SK-N-SH treated with all-trans-retinoic acid at 6 μM for 48 hours (cell line): ENCODE measurements around the gene TSG101.

Experiments used
- ATAC-seq: fragments of 200-7000 bp; cut with Tn5 transposase; 3 replicates; pipeline ENCODE4 v1.9.1; 2020; ENCODE audit warnings: mild to moderate bottlenecking, moderate library complexity
- ARNTL ChIP-seq: fragments of 450-650 bp; formaldehyde crosslinking; IDR thresholded peaks from 2 replicates; pipeline ENCODE4 v1.5.0; 2020; ENCODE audit warnings: low read depth, mild to moderate bottlenecking, moderate library complexity, borderline replicate concordance
- BACH2 ChIP-seq: fragments of 250-450 bp; sonication (Bioruptor Pico); IDR thresholded peaks from 2 replicates; pipeline ENCODE4 v1.9.0; 2021; ENCODE audit warnings: mild to moderate bottlenecking, borderline replicate concordance
- CREB5 ChIP-seq: fragments of 250-450 bp; sonication (Bioruptor Pico); IDR thresholded peaks from 2 replicates; pipeline ENCODE4 v1.5.1; 2020; ENCODE audit warnings: low read depth, mild to moderate bottlenecking, moderate library complexity
- CSDC2 ChIP-seq: fragments of 250-450 bp; sonication (Bioruptor Pico); IDR thresholded peaks from 2 replicates; pipeline ENCODE4 v1.5.0; 2020; ENCODE audit warnings: mild to moderate bottlenecking, moderate library complexity
- CSRNP3 ChIP-seq: fragments of 250-450 bp; sonication (Bioruptor Pico); IDR thresholded peaks from 2 replicates; pipeline ENCODE4 v1.5.1; 2021; ENCODE audit warnings: mild to moderate bottlenecking, moderate library complexity
- ESRRG ChIP-seq: fragments of 250-450 bp; sonication (Bioruptor Pico); IDR thresholded peaks from 2 replicates; pipeline ENCODE4 v1.6.1; 2021; ENCODE audit warnings: mild to moderate bottlenecking
- GLIS3 ChIP-seq: fragments of 250-450 bp; sonication (Bioruptor Pico); IDR thresholded peaks from 2 replicates; pipeline ENCODE4 v1.5.0; 2020; ENCODE audit warnings: mild to moderate bottlenecking, moderate library complexity
- ISL1 ChIP-seq: fragments of 250-450 bp; sonication (Bioruptor Pico); IDR thresholded peaks from 2 replicates; pipeline ENCODE4 v2.1.2; 2022; ENCODE audit warnings: mild to moderate bottlenecking, moderate library complexity
- OSR1 ChIP-seq: fragments of 250-450 bp; sonication (Bioruptor Pico); IDR thresholded peaks from 2 replicates; pipeline ENCODE4 v1.8.0; 2022; ENCODE audit warnings: moderate library complexity, mild to moderate bottlenecking, inconsistent platforms
- PATZ1 ChIP-seq: fragments of 250-450 bp; sonication (Bioruptor Pico); IDR thresholded peaks from 2 replicates; pipeline ENCODE4 v1.8.0; 2020; ENCODE audit warnings: mild to moderate bottlenecking, moderate library complexity, borderline replicate concordance
- POU6F1 ChIP-seq: fragments of 250-450 bp; sonication (Bioruptor Pico); IDR thresholded peaks from 2 replicates; pipeline ENCODE4 v1.8.0; 2021; ENCODE audit warnings: low read depth, mild to moderate bottlenecking, moderate library complexity, borderline replicate concordance
- PPARA ChIP-seq: fragments of 250-450 bp; sonication (Bioruptor Pico); IDR thresholded peaks from 2 replicates; pipeline ENCODE4 v1.5.0; 2020; ENCODE audit warnings: mild to moderate bottlenecking, borderline replicate concordance
- RARB ChIP-seq: fragments of 250-450 bp; sonication (Bioruptor Pico); IDR thresholded peaks from 2 replicates; pipeline ENCODE4 v1.8.0; 2021; ENCODE audit warnings: mild to moderate bottlenecking, moderate library complexity
- SNAI2 ChIP-seq: fragments of 250-450 bp; sonication (Bioruptor Pico); IDR thresholded peaks from 2 replicates; pipeline ENCODE4 v1.5.0; 2020; ENCODE audit warnings: mild to moderate bottlenecking, moderate library complexity
- TCF4 ChIP-seq: fragments of 250-450 bp; sonication (Bioruptor Pico); IDR thresholded peaks from 2 replicates; pipeline ENCODE4 v1.8.0; 2021; ENCODE audit warnings: mild to moderate bottlenecking, moderate library complexity, borderline replicate concordance
- TOX ChIP-seq: fragments of 250-450 bp; sonication (Bioruptor Pico); IDR thresholded peaks from 2 replicates; pipeline ENCODE4 v1.8.0; 2021; ENCODE audit warnings: mild to moderate bottlenecking, moderate library complexity, borderline replicate concordance
- TSHZ2 ChIP-seq: fragments of 250-450 bp; sonication (Bioruptor Pico); IDR thresholded peaks from 2 replicates; pipeline ENCODE4 v1.5.0; 2020; ENCODE audit warnings: mild to moderate bottlenecking, moderate library complexity
- ZC3H10 ChIP-seq: fragments of 250-450 bp; sonication (Bioruptor Pico); IDR thresholded peaks from 2 replicates; pipeline ENCODE4 v1.5.1; 2021; ENCODE audit warnings: mild to moderate bottlenecking, moderate library complexity
- ZFP3 ChIP-seq: fragments of 250-450 bp; sonication (Bioruptor Pico); IDR thresholded peaks from 2 replicates; pipeline ENCODE4 v1.5.0; 2020; ENCODE audit warnings: mild to moderate bottlenecking, moderate library complexity
- ZFP30 ChIP-seq: fragments of 450-650 bp; formaldehyde crosslinking; IDR thresholded peaks from 2 replicates; pipeline ENCODE4 v1.5.0; 2022; ENCODE audit warnings: mild to moderate bottlenecking, moderate library complexity
- ZNF565 ChIP-seq: fragments of 450-650 bp; formaldehyde crosslinking; conservative IDR thresholded peaks from 2 replicates; pipeline ENCODE4 v1.5.0; 2020; ENCODE audit warnings: low read depth, mild to moderate bottlenecking, moderate library complexity
- ZNF70 ChIP-seq: fragments of 450-650 bp; formaldehyde crosslinking; IDR thresholded peaks from 2 replicates; pipeline ENCODE4 v1.5.0; 2020; ENCODE audit warnings: mild to moderate bottlenecking, moderate library complexity
- ZNF8 ChIP-seq: fragments of 450-650 bp; formaldehyde crosslinking; IDR thresholded peaks from 2 replicates; pipeline ENCODE4 v1.5.0; 2020; ENCODE audit warnings: mild to moderate bottlenecking, moderate library complexity

Gene TSG101

GRCh38 chr11:18526130-18526520 is 617 bp downstream of the TSG101 start:
- peak; percentile 32; the same call in 2 of the 3 replicates for ATAC-seq
- TF ChIP-seq ARNTL (no peak), CSRNP3 (no peak), ZNF8 (CRISPR knock-in tag) (no peak), ZC3H10 (no peak), RARB (CRISPR knock-in tag) (no peak), ISL1 (CRISPR knock-in tag) (no peak), PPARA (CRISPR knock-in tag) (no peak), ZNF70 (CRISPR knock-in tag) (no peak), ESRRG (CRISPR knock-in tag) (no peak), OSR1 (CRISPR knock-in tag) (no peak), ZFP3 (CRISPR knock-in tag) (no peak), CREB5 (CRISPR knock-in tag) (no peak)

- ATAC-seq: no peak
- TF ChIP-seq ZNF565 (no peak), ZFP30 (CRISPR knock-in tag) (no peak), ISL1 (CRISPR knock-in tag) (no peak), PPARA (CRISPR knock-in tag) (no peak), ZC3H10 (no peak), RARB (CRISPR knock-in tag) (no peak), SNAI2 (CRISPR knock-in tag) (no peak), TOX (CRISPR knock-in tag) (no peak), ARNTL (no peak), POU6F1 (CRISPR knock-in tag) (no peak), CSDC2 (no peak), TCF4 (CRISPR knock-in tag) (no peak), CREB5 (CRISPR knock-in tag) (no peak), OSR1 (CRISPR knock-in tag) (no peak), ESRRG (CRISPR knock-in tag) (no peak), BACH2 (CRISPR knock-in tag) (no peak), PATZ1 (CRISPR knock-in tag) (no peak), GLIS3 (CRISPR knock-in tag) (no peak), ZNF8 (CRISPR knock-in tag) (no peak), ZFP3 (CRISPR knock-in tag) (no peak)
Measured at GRCh38 chr11:18524248-18524647, 2.5 kb downstream of the TSG101 start.

GRCh38 chr11:18523084-18523483 is 3.7 kb downstream of the TSG101 start:
- ATAC-seq: no peak
- no peak for TF ChIP-seq GLIS3 (CRISPR knock-in tag)
- no peak for TF ChIP-seq OSR1 (CRISPR knock-in tag)
- TF ChIP-seq POU6F1 (CRISPR knock-in tag): no peak
- no peak for TF ChIP-seq TOX (CRISPR knock-in tag)
- no peak for TF ChIP-seq BACH2 (CRISPR knock-in tag)
- no peak for TF ChIP-seq TSHZ2 (CRISPR knock-in tag)
- no peak for TF ChIP-seq ZFP30 (CRISPR knock-in tag)
- TF ChIP-seq CSRNP3: no peak
- no peak for TF ChIP-seq PPARA (CRISPR knock-in tag)
- no peak for TF ChIP-seq SNAI2 (CRISPR knock-in tag)
- no peak for TF ChIP-seq ZNF565
- no peak for TF ChIP-seq ZC3H10
- TF ChIP-seq CSDC2: no peak
- no peak for TF ChIP-seq ZNF8 (CRISPR knock-in tag)
- TF ChIP-seq ISL1 (CRISPR knock-in tag): no peak
- no peak for TF ChIP-seq ZNF70 (CRISPR knock-in tag)
